IPS DF 4.7 (cell line): ENCODE data around the gene IL17RA.

Experiments
- DNase-seq: peaks from one replicate; pipeline ENCODE4 v3.0.0-alpha.2; 2013; ENCODE audit warnings: low spot score; ENCODE audit errors: extremely low read depth

Gene IL17RA

DNA sequence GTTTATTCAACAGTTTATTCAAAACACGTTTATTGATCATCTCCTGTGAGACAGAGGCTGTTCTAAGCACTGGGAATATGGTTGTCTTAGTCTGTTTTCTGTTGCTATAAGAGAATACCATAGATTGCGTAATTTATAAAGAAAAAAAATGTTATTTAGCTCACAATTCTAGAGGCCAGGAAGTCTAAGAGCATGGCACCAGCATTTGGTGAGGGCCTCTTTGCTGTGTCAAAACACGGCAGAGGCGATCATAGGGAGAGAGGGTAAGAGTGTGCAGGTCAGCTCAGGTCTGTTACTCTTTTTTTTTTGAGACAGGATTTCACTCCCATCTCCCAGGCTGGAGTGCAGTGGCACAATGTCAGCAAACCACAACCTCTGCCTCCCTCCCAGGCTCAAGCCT is 5.2 kb upstream of the IL17RA start:
- DNase-seq: no peak

DNA sequence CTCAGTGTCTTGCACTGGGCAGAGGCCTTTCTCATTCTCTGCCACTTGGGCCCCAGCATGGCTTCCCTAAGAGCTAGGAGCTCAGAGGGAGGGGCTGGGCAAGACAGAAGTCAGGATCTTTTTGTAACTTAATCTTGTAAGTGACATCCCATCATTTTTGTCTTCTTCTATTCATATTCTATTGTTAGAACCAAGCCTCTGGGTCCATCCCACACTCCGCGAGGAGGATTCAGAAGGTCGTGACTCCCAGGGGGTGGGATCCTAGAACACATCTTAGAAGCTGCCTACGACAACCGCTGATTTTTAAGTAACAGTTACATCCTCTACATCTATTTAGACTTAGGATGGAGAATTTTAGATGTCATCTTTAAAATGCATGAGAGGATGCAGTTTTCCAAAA is 1.5 kb upstream of the IL17RA start:
- DNase-seq: no peak

DNA sequence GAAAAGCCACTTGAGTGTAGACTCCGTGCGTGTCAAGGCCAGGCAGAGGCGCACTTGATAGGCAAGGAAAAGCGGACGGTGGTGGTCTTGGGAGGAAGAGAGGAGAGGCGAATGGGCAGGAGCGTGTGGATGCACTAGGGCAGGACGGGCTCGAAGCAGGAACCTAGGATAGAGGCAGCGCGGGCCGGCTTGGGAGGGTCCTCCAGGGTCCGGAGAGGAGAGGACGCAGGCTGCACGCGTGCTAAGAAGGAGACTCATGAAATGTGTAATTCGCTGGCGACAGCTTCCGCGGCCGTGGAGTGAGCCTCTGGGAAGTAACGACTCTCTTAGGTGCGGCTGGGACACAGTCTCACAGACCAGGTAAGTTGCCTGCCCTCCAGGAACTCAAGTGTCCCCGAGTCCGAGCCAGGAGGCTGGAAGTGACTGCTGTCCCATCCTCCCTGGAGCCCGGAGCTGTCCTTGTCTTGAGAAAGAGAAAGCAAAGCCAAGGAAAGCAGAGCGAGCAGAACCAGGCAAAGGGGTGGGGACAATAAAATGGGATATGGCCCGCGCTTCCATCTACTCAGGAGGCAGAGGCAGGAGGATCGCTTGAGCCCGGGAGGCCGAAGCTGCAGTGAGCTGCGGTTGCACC is 874 bp upstream of the IL17RA start:
- DNase-seq: no peak

DNA sequence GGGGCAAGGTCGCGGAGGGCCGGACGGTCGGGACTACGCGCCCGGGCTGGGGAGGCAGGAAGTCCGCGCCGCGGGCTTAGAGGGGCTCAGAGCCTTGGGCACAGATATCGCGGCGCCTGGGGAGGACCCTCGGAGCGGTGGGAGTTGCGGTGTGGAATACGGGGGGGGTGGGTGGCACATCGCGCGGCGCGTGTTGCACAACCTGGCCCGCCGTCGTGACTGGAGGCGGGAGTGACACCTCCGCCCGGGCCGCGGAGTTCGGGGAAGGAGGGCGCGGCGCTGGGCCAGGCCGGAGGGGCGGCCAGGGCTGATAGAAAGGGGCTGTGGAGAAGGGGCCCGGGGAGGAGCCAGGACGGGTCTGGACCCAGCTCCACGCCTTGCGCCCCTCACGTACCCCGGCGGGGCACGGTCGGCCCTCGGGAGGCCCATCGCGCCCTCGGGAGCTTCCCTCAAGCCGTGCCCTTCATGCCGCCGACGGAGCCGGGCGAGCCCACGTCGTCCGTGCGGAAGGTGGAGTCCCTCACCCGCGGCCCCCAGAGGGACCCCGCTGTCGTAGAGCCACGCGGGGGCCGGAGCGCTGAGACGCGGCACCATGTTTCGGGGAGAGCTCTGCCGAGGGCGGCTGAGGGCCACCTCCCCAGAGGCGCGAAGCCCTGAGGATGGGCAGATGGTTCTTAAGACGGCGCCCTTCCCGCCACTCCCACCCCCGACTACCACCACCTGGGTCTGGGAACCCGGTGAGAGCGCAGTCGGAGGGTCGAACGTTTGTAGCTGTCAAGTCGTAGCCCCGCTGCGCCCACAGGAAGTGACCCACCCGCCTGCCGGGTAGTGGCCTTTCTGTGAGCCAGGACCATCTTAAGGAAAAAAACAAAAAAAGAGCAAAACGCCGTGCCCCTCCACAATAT is 729 bp downstream of the IL17RA start:
- DNase-seq: no peak

DNA sequence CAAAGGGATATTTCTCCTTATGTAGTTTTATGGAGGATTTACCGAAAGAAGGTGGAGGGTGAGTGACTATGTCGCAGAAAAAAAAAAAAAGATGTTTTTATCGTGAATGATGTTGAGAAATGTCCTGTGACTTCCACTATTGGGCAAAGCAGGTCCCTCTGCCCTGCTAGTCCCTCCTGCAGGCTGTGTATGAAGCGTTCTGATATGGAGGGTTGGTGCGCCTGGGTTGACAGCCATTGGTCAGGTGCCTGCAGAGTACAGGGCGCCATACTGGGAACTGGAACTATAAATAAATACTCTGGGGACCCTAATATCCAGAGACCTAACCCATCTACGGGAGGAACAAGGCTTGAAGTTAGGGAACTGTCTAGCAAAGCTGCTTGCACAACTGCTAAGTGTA is 1.5 kb downstream of the IL17RA start:
- DNase-seq: no peak

DNA sequence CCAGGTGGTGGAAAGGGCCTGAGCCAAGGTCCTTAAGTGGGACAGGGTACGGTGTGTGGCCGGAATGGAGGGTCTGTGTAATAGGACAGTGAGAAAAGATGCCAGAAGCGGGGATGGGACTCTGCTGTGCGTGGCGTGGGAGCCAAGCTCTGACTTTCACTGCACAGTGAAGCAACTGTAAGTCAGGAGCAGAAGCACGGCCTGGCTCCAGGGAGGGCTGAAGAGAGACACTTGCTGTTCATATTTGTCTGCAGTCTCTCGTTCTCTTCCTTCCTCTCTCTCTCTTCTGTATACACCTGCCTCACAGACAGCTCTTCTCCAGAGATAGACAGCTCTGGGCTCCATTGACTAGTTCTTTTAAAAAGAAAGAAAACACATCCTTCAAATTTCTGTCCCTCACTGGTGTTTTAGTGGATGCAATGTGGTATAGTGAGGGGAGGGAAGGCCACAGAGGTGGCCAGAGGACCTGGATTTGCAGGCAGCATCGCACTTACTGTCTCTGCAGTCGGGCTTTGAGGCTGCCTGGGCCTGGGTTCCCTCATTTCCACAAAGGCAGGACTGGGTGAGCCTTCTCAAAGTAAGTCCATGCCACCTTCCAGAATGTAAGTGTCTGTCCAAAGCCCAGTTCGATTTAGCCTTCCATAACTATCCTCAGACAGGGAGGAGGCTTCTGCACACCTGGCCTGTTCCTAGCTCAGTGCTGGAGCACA is 2.1 kb downstream of the IL17RA start:
- DNase-seq: no peak

DNA sequence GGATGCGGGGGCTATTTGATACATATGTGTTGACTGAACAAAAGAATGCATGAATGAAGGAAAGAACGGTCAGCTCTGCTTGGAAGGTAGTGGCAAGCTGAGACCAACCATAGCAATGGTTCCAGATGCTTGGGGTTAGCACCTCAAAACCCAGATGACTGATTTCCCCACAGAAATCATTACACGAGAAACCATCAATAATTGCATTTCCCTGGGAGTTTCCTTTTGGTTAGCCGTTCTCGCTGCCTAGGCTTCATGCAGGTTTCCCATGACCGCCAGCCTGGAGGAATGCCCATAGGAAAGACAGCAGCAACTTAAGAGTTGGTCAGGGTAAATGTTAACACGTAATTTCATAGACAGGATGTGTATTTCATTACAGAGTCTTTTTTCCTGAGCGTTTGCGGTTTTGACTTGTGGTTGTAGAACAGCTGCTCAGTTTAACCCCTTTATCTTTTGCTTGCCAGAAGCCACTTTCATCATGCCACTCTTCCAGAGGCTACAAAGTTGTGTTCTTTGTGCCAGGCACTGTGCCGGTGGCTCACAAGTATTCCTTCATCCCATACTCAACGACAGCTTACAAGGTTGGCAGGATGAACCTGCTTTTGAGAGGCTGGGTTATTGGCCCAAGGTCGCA is 2.8 kb downstream of the IL17RA start:
- no peak for DNase-seq

DNA sequence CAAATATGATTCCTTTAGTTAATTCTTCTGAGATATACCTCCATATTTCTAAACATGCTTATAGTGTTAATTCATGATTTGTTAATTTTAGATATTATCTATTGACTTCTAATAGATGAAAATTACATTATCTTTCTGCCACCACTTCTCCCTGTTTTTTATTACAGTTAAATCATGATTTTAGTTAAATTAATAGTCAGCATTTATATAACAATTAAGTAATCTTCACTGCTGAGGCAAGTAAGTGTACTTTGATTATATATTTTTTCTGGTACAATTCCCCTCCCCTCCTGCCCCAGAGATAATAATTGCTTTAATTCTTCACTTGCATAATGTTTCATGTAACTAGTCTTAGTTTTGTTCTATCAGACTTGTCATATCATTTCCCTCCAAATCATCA is 5.8 kb downstream of the IL17RA start:
- DNase-seq: no peak

DNA sequence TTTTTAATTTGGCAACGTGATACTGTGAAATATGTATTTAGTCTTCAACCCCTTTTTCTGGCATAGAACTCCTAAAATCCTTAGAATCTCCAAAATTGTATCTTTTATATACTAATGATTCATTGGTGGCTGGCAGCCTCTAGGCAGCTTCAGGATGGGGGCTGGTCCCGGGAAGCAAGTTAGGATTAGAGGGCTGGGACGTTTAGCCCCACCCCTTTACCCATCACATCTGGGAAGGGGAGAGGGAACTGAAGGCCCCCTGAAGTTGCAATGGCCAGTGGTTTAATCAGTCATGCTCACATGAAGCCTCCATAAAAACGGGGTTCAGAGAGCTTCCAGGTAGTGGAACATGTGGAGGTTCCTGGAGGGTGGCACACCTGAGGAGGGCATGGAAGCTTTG is 7.1 kb downstream of the IL17RA start:
- DNase-seq: no peak

DNA sequence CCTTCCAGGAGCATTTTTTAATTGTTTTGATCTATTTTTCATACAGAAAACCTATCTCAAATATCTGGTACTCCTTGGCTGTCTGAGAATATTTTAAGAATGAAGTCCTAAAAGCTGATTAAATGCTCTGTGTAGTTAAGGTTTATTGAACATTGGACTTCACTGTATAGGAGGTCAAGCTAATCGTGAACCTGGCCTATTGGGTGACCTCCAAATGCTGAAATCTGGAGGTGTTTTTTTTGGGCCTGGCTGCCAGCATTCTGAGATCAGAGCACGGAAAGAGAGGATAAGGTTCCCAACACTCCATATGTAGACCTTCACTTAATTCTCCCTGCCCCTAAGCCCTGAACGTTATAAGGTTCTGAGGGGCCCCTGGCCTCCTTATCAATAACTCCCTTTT is 8.3 kb downstream of the IL17RA start:
- no peak for DNase-seq

DNA sequence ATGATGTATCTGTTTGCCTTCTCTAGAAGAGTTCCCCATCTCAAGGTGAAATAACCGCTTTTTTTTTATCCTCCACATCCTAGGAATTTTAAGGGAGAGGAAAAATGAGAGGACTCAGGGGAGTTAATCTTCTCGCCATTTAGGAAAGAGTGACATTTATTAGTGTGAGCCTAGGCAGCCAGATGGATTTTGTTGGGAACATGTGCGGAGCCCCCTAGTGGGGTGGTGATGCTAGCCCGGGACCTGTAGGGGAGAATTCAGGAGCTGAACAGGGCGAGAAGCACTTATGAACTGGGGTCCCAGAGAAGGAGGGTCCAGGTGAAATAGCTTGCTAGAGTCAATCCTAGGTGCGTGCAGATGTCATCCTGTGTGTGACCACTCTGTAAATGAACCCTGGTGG is 10.7 kb downstream of the IL17RA start:
- DNase-seq: no peak

DNA sequence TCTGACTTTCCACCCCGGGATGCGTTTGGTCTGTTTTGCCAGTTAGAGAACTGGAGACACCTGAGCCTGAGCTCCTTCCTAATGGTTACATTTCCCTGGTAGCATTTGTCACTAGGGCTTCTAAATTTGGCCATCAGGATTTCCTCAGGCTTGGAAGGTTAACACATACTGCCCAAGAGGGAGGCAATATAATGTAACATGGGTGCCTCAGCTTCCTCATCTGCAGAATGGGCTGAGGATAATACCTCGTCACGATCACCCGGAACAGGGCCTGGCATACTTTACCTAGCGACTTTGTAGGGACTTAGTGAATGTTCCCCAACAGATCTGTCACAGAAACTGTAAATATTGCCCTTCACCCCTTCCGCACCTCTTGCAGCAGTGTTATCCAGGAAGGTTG is 11.3 kb downstream of the IL17RA start:
- DNase-seq: no peak

DNA sequence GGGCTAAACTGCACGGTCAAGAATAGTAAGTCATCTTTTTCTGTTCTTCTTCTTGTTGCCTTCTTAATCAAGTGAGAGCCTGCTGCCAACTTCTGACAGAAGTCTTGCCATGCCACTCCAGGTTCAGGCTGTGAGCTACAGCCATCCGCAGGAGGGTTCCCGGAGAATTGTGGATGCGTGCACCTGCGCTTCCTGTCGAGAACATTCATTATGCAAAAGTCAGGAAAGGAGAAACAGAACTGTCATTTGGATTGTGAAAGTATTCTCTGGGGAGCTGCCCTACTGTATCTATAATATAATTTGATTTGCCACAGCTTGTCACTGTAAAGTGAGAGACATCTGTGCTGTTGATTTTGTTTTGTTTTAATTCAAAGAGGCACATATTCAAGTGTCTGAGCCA is 12.3 kb downstream of the IL17RA start:
- DNase-seq: no peak

DNA sequence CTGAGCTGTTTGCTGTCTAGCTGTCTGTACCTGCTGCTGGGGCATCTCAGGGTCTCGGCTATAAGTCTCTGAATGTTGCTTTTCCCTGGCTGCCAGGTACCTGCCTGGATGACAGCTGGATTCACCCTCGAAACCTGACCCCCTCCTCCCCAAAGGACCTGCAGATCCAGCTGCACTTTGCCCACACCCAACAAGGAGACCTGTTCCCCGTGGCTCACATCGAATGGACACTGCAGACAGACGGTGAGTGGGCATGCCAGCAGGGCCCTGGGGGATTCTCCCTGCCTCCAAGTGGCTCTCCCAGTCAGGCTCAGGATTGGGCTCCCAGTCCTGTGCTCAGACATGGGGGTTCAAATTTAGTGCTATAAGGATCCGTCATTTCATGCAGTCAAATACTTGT is 12.9 kb downstream of the IL17RA start:
- no peak for DNase-seq

DNA sequence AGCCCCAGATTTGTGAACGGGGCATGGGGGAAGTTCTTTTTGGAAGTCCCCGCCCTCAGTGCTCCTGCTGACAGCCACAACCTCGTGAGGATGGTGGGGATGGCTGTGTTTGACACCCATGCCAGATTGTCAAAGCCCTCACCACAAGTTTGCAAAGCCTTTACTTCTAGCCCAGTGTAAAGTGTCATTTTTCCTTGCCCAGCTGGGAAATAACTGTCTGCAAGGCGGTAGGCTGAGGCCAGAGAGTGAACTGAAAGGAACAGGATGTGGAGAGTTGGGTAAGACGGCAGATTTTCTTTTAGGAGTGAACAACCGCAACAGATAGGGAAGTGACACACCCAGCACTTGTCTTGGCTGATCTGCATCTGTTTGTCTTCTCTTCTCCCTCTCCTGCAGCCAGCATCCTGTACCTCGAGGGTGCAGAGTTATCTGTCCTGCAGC is 13.6 kb downstream of the IL17RA start:
- DNase-seq: no peak

DNA sequence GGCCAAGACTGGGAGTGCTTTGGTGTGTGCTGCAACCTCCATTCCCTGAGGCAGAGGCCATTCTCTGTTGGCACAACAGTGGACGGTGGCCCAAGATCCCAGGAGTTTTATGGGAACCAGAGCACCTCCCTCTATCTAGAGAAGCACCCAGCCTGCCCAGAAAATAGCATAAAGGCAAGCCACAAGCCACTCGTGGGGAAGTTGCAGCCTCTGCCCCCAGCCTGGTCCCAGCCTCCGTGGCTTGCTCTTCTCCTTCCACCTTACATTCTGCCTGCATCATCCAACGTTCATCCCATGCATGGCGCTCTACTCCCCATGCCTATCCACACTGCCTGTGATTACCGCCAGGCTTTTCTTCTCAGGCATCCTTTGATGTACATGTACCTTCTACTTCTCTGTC is 15.8 kb downstream of the IL17RA start:
- DNase-seq: no peak

DNA sequence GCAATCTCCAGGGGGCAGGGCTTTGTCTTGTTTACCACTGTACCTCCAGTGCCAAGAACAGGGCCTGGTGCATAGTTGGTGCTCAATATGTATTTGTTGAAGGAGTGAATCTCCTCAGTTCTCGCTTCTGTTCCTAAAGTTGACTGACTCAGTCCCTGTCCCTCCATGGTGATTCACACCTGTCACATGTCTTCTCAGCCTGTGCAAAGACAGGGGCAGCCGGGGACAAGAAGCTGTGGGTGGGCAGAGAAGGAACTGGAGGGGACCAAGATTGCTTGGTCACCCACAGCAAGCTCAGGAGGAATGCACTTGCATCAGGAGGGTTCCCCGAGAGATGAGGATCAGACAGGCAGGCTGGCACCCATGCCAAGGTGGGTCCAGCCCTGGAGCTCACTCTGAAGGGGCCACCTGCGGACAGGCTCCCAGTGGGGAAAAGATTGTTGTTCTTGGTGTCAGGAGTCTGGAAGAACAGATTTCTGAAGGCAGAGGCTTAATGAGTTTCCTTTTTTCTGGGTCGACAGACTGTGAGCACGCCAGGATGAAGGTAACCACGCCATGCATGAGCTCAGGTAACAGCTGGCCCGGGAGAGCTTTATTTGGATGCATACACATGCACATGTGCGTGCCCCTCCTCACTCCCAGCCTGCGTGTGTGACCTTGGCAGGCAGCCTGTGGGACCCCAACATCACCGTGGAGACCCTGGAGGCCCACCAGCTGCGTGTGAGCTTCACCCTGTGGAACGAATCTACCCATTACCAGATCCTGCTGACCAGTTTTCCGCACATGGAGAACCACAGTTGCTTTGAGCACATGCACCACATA is 16.9 kb downstream of the IL17RA start:
- DNase-seq: no peak

DNA sequence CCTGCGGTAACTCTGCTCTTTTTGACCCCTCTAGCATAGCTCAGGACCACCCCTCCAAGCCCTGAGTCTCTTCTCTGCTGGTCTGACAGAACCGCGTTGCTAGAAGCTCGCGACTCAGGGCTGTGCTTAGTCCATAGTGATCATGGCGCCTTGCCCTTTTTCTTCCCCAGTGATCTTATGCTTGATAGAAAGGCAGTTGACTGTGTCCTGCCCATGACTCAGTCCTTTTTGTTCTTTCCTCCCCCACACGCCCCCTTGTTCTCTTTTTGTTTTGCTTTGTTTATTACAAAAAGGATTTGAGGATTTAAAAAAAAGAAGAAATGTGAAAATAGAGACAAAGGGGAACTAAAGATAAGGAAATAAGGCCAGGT is 17.5 kb downstream of the IL17RA start:
- no peak for DNase-seq

DNA sequence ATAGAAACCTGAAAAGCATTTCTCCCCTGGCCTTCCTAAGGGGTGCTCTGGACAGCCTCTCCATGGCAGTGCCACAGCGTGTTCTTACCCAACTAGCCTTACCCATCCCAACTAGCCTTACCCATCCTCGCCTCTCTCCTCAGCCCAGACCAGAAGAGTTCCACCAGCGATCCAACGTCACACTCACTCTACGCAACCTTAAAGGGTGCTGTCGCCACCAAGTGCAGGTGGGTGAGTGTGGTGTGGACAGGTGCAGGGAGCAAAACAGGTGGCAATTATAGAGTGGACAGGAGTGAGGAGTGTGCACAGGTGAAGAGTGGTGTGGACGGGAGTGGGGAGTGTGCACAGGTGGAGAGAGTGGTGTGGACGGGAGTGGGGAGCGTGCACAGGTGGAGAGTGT is 18.6 kb downstream of the IL17RA start:
- no peak for DNase-seq

DNA sequence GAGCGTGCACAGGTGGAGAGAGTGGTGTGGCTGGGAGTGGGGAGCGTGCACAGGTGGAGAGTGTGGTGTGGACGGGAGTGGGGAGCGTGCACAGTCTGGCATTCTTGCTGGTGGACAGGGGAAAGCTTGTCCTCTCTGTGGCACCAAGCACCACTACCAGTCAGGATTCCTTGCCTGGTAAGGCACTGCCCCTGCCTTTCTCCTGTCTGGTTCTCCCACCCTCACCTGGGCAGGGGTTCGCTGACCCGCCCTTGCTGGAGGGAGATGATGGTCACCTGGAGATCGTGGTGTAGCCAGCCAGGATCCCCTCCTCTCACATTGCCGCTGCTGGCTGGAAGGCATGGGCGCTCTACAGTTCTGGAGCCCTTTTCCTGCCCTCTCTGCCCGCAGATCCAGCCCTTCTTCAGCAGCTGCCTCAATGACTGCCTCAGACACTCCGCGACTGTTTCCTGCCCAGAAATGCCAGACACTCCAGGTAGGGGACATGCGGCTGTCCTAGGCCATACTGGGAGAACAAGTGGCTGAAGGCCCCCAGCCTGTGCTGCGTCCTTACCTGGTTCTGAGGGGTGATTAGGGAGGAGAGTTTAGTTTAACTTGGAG is 19.6 kb downstream of the IL17RA start:
- DNase-seq: no peak
